Urothelium cell line (cell line): Measurements from ENCODE around the gene TNS3.

Source experiments
- DNase-seq: peaks from one replicate; pipeline ENCODE4 v3.0.0; 2011; ENCODE audit warnings: low spot score, mixed read lengths
- FAIRE-seq: peaks from 2 replicates; lab custom pipeline; 2011; peaks lifted over from hg19 to GRCh38; lab: Jason Lieb, UNC

TNS3 gene

GRCh38 chr7:47414342-47415317 is 167.3 kb downstream of the TNS3 start:
- DNase-seq (no peak), FAIRE-seq (no peak)

- no peak for DNase-seq
- FAIRE-seq = no peak
Observed at GRCh38 chr7:47413526-47414341, 168.2 kb downstream of the TNS3 start.

GRCh38 chr7:47411901-47412300 is 170.0 kb downstream of the TNS3 start:
- no peak for FAIRE-seq
- no peak for DNase-seq

GRCh38 chr7:47411281-47411869 is 170.5 kb downstream of the TNS3 start:
- FAIRE-seq (peak; percentile 20), DNase-seq (no peak)

GRCh38 chr7:47408675-47409074 is 173.2 kb downstream of the TNS3 start:
- no peak for DNase-seq
- FAIRE-seq = no peak

- no peak for DNase-seq
- no peak for FAIRE-seq
Observed at GRCh38 chr7:47407821-47408674, 173.9 kb downstream of the TNS3 start.

- no peak for DNase-seq
- peak; percentile 46 for FAIRE-seq
Observed at GRCh38 chr7:47407136-47407535, 174.8 kb downstream of the TNS3 start.

- no peak for DNase-seq
- no peak for FAIRE-seq
Observed at GRCh38 chr7:47406801-47407129, 175.1 kb downstream of the TNS3 start.

GRCh38 chr7:47405921-47406800 is 175.8 kb downstream of the TNS3 start:
- DNase-seq (peak; percentile 92), FAIRE-seq (peak; percentile 87)

GRCh38 chr7:47405286-47405904 is 176.5 kb downstream of the TNS3 start:
- peak; percentile 27 for DNase-seq
- no peak for FAIRE-seq

- no peak for DNase-seq
- FAIRE-seq = no peak
Observed at GRCh38 chr7:47404010-47404409, 177.9 kb downstream of the TNS3 start.

GRCh38 chr7:47402941-47403866 is 178.7 kb downstream of the TNS3 start:
- FAIRE-seq (no peak), DNase-seq (no peak)

- DNase-seq = no peak
Observed at GRCh38 chr7:47401611-47402570, 180.0 kb downstream of the TNS3 start.

GRCh38 chr7:47400741-47401206 is 181.1 kb downstream of the TNS3 start:
- DNase-seq (no peak), FAIRE-seq (no peak)

More at GRCh38 chr7:47401611-47402570, 180.0 kb downstream of the TNS3 start:
- FAIRE-seq = peak; percentile 32

GRCh38 chr7:47400001-47400400 is 181.9 kb downstream of the TNS3 start:
- FAIRE-seq = no peak
- DNase-seq = no peak

- FAIRE-seq (no peak), DNase-seq (no peak)
Observed at GRCh38 chr7:47394751-47395252, 187.1 kb downstream of the TNS3 start.
